ENCODE results near the gene TFDP3.

The TFDP3 gene

DNA sequence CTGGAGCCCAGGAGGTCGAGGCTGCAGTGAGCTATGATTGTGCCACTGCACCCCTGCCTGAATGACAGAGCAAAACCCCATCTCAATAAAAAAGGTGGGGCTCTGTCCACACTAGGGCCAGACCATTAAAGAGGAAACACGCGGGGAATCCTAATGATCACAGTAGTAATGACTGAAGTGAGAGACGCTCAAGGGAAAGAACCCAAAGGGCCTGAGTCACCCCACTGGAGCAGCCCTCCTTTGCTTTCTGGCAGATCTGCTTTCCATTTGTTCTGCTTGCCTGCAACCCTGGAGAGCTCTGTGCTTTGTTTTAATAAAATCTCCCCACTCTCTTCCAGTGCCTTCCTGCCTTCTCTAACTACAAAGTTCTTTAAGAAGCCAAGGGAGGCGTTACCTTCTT is 5.0 kb downstream of the TFDP3 start:
- H2BK120ac ChIP-seq (ENCODE audit: insufficient read depth, low read length, poor library complexity): no peak overlapping the region
- H3K14ac ChIP-seq (ENCODE audit: low read length): no peak overlapping the region
- no peak overlapping the region for H4K12ac ChIP-seq (ENCODE audit: low read depth, low read length)
- no peaks in the 10 kb centered on the region for H3K4me1 ChIP-seq (ENCODE audit: control insufficient read depth in 1 of 2, insufficient read depth in 2 of 2, low read length in 2 of 2)
- H3K4ac ChIP-seq (ENCODE audit: low read depth, low read length): no peak overlapping the region
- H2BK12ac ChIP-seq (ENCODE audit: low read length): no peak overlapping the region
- no peaks in the 10 kb centered on the region for H3K79me2 ChIP-seq (ENCODE audit: control insufficient read depth, insufficient read depth, low read length, poor library complexity)
- H2BK5ac ChIP-seq (ENCODE audit: low read depth, low read length, poor library complexity): no peak overlapping the region
- WGBS (ENCODE audit: extremely low coverage, insufficient coverage, insufficient read length): no CpG with 5 or more reads among the region's 5 CpGs
- H4K8ac ChIP-seq (ENCODE audit: low read depth, low read length): no peak overlapping the region
- H3K27ac ChIP-seq (ENCODE audit: low read depth, low read length): no peak overlapping the region
- H3K4me2 ChIP-seq (ENCODE audit: low read length): no peak overlapping the region
- no peak for DNase-seq
- no peaks in the 10 kb centered on the region for H3K9me3 ChIP-seq (ENCODE audit: insufficient read depth, low read depth, low read length)
- no peak overlapping the region for H3K18ac ChIP-seq (ENCODE audit: low read length)
- no peak overlapping the region for H2AFZ ChIP-seq (ENCODE audit: insufficient read depth, low read length, poor library complexity)
- no peak overlapping the region for H2AK5ac ChIP-seq (ENCODE audit: low read length)
- no peaks in the 10 kb centered on the region for H3K79me1 ChIP-seq (ENCODE audit: low read length)
- H3K27me3 ChIP-seq (ENCODE audit: insufficient read depth, low read length): no peaks in the 10 kb centered on the region
- H3K36me3 ChIP-seq (ENCODE audit: control insufficient read depth in 1 of 2, insufficient read depth in 2 of 2, low read length in 2 of 2): no peaks in the 10 kb centered on the region
- no peak overlapping the region for H3K4me3 ChIP-seq (ENCODE audit: low read depth, low read length)
- H3K9ac ChIP-seq (ENCODE audit: low read length): no peak overlapping the region
- no peak overlapping the region for H4K91ac ChIP-seq (ENCODE audit: low read depth, low read length)
- no peak overlapping the region for H3K23ac ChIP-seq (ENCODE audit: low read length)

GRCh38 chrX:133207751-133208150 is 10.4 kb downstream of the TFDP3 start:
- Histone ChIP-seq H3K18ac (ENCODE audit: low read length) (no peak overlapping the region), H2AK5ac (ENCODE audit: low read length) (no peak overlapping the region)

GRCh38 chrX:133191739-133192039 is 26.5 kb downstream of the TFDP3 start:
- H3K23ac ChIP-seq (ENCODE audit: low read length): no peak overlapping the region
- no peak overlapping the region for H3K4ac ChIP-seq (ENCODE audit: low read depth, low read length)
- DNase-seq: no peak
- no peaks in the 10 kb centered on the region for H3K36me3 ChIP-seq (ENCODE audit: control insufficient read depth in 1 of 2, insufficient read depth in 2 of 2, low read length in 2 of 2)
- H3K18ac ChIP-seq (ENCODE audit: low read length): no peak overlapping the region
- H4K12ac ChIP-seq (ENCODE audit: low read depth, low read length): no peak overlapping the region
- no peak overlapping the region for H2BK5ac ChIP-seq (ENCODE audit: low read depth, low read length, poor library complexity)
- H3K4me3 ChIP-seq (ENCODE audit: low read depth, low read length): no peak overlapping the region
- H3K14ac ChIP-seq (ENCODE audit: low read length): no peak overlapping the region
- no peaks in the 10 kb centered on the region for H3K9me3 ChIP-seq (ENCODE audit: insufficient read depth, low read depth, low read length)
- H3K4me1 ChIP-seq (ENCODE audit: control insufficient read depth in 1 of 2, insufficient read depth in 2 of 2, low read length in 2 of 2): no peaks in the 10 kb centered on the region
- no CpG with 5 or more reads among the region's 1 CpG for WGBS (ENCODE audit: extremely low coverage, insufficient coverage, insufficient read length)
- no peak overlapping the region for H2AK5ac ChIP-seq (ENCODE audit: low read length)
- no peak overlapping the region for H3K4me2 ChIP-seq (ENCODE audit: low read length)
- H2BK120ac ChIP-seq (ENCODE audit: insufficient read depth, low read length, poor library complexity): no peak overlapping the region
- no peak overlapping the region for H4K8ac ChIP-seq (ENCODE audit: low read depth, low read length)
- H2BK12ac ChIP-seq (ENCODE audit: low read length): no peak overlapping the region
- no peak overlapping the region for H3K9ac ChIP-seq (ENCODE audit: low read length)
- no peaks in the 10 kb centered on the region for H3K79me1 ChIP-seq (ENCODE audit: low read length)
- no peak overlapping the region for H3K27ac ChIP-seq (ENCODE audit: low read depth, low read length)
- no peaks in the 10 kb centered on the region for H3K79me2 ChIP-seq (ENCODE audit: control insufficient read depth, insufficient read depth, low read length, poor library complexity)
- H3K27me3 ChIP-seq (ENCODE audit: insufficient read depth, low read length): no peaks in the 10 kb centered on the region
- H2AFZ ChIP-seq (ENCODE audit: insufficient read depth, low read length, poor library complexity): no peak overlapping the region
- H4K91ac ChIP-seq (ENCODE audit: low read depth, low read length): no peak overlapping the region

More at GRCh38 chrX:133207751-133208150, 10.4 kb downstream of the TFDP3 start:
- H3K9me3 ChIP-seq (ENCODE audit: insufficient read depth, low read depth, low read length): no peaks in the 10 kb centered on the region
- H4K91ac ChIP-seq (ENCODE audit: low read depth, low read length): no peak overlapping the region
- H4K12ac ChIP-seq (ENCODE audit: low read depth, low read length): no peak overlapping the region
- H3K36me3 ChIP-seq (ENCODE audit: control insufficient read depth in 1 of 2, insufficient read depth in 2 of 2, low read length in 2 of 2): no peaks in the 10 kb centered on the region
- H3K4me3 ChIP-seq (ENCODE audit: low read depth, low read length): no peak overlapping the region
- H3K23ac ChIP-seq (ENCODE audit: low read length): no peak overlapping the region
- no peak overlapping the region for H2BK12ac ChIP-seq (ENCODE audit: low read length)
- H3K4ac ChIP-seq (ENCODE audit: low read depth, low read length): no peak overlapping the region
- DNase-seq: no peak
- no peaks in the 10 kb centered on the region for H3K4me1 ChIP-seq (ENCODE audit: control insufficient read depth in 1 of 2, insufficient read depth in 2 of 2, low read length in 2 of 2)
- no peak overlapping the region for H3K27ac ChIP-seq (ENCODE audit: low read depth, low read length)
- H3K9ac ChIP-seq (ENCODE audit: low read length): no peak overlapping the region
- H3K79me2 ChIP-seq (ENCODE audit: control insufficient read depth, insufficient read depth, low read length, poor library complexity): no peaks in the 10 kb centered on the region
- H3K27me3 ChIP-seq (ENCODE audit: insufficient read depth, low read length): no peaks in the 10 kb centered on the region
- H3K14ac ChIP-seq (ENCODE audit: low read length): no peak overlapping the region
- H3K4me2 ChIP-seq (ENCODE audit: low read length): no peak overlapping the region
- H2BK120ac ChIP-seq (ENCODE audit: insufficient read depth, low read length, poor library complexity): no peak overlapping the region
- WGBS (ENCODE audit: extremely low coverage, insufficient coverage, insufficient read length): no CpG with 5 or more reads among the region's 2 CpGs
- H2AFZ ChIP-seq (ENCODE audit: insufficient read depth, low read length, poor library complexity): no peak overlapping the region
- no peak overlapping the region for H2BK5ac ChIP-seq (ENCODE audit: low read depth, low read length, poor library complexity)
- H4K8ac ChIP-seq (ENCODE audit: low read depth, low read length): no peak overlapping the region
- no peaks in the 10 kb centered on the region for H3K79me1 ChIP-seq (ENCODE audit: low read length)

DNA sequence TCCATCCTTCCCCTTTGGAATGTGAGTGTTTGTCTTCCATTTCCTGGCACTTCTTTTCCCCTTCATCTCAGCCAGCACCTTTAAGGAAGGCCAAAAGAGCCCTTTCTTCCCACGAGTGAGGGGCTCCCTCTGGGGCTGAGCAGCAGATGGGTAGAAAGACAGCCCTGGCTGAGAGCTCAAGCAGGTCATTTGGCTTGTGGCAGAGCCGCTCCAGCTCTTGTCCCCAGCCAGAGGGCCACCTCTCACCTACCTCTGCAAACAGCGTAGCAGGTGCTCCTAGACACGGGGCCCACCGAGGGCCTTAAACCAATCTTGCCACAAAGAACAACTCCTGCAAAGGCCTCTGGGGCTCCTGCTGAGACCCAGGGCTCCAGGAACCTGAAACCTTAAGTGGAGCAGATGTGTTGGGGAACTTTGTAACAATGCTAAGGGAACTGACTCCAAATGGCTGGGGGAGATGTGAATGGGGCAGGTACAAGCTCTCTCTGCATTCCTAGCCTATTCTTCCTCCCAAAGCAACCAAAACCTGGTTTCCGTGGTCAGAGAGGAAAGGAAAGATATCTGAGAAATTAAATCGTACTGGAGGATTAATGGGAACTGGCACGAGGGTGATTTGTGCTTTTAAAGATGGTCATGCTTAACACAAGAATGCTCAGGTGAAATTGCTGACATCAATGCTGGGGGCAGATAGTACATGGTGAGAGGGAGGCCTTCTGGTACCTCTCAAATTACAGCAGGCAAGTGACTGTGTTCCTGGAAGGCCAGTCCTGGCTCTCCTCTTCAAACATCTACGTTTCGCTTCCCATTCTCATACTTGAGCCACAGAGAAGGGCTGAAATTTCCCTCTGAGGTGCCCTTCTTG is 27.0 kb downstream of the TFDP3 start:
- H2AK5ac ChIP-seq (ENCODE audit: low read length): no peak overlapping the region
- no peak overlapping the region for H3K23ac ChIP-seq (ENCODE audit: low read length)
- no peak overlapping the region for H3K14ac ChIP-seq (ENCODE audit: low read length)
- no peak overlapping the region for H2BK12ac ChIP-seq (ENCODE audit: low read length)
- H2BK5ac ChIP-seq (ENCODE audit: low read depth, low read length, poor library complexity): no peak overlapping the region
- H3K79me1 ChIP-seq (ENCODE audit: low read length): no peaks in the 10 kb centered on the region
- no peak overlapping the region for H3K18ac ChIP-seq (ENCODE audit: low read length)
- no peaks in the 10 kb centered on the region for H3K9me3 ChIP-seq (ENCODE audit: insufficient read depth, low read depth, low read length)
- H4K12ac ChIP-seq (ENCODE audit: low read depth, low read length): no peak overlapping the region
- no peaks in the 10 kb centered on the region for H3K4me1 ChIP-seq (ENCODE audit: control insufficient read depth in 1 of 2, insufficient read depth in 2 of 2, low read length in 2 of 2)
- no CpG with 5 or more reads among the region's 10 CpGs for WGBS (ENCODE audit: extremely low coverage, insufficient coverage, insufficient read length)
- no peaks in the 10 kb centered on the region for H3K79me2 ChIP-seq (ENCODE audit: control insufficient read depth, insufficient read depth, low read length, poor library complexity)
- H2BK120ac ChIP-seq (ENCODE audit: insufficient read depth, low read length, poor library complexity): no peak overlapping the region
- H3K27me3 ChIP-seq (ENCODE audit: insufficient read depth, low read length): no peaks in the 10 kb centered on the region
- no peak overlapping the region for H3K4ac ChIP-seq (ENCODE audit: low read depth, low read length)
- no peaks in the 10 kb centered on the region for H3K36me3 ChIP-seq (ENCODE audit: control insufficient read depth in 1 of 2, insufficient read depth in 2 of 2, low read length in 2 of 2)
- no peak overlapping the region for H3K9ac ChIP-seq (ENCODE audit: low read length)
- no peak for DNase-seq
- no peak overlapping the region for H3K4me2 ChIP-seq (ENCODE audit: low read length)
- H2AFZ ChIP-seq (ENCODE audit: insufficient read depth, low read length, poor library complexity): no peak overlapping the region
- H3K27ac ChIP-seq (ENCODE audit: low read depth, low read length): no peak overlapping the region
- no peak overlapping the region for H4K8ac ChIP-seq (ENCODE audit: low read depth, low read length)
- H4K91ac ChIP-seq (ENCODE audit: low read depth, low read length): no peak overlapping the region
- no peak overlapping the region for H3K4me3 ChIP-seq (ENCODE audit: low read depth, low read length)

All from trophoblast cell (in vitro differentiated cells and primary cell).